ENCODE data around the gene GDF9. TPM values are rescaled to one million over a fixed set of nuclear protein-coding genes. Genes with fewer than 3 reads are reported as not detected.
A peak's percentile ranks its signal among the peaks of the same experiment; 100 is the strongest.

GDF9 gene
- total RNA-seq, 1 donor from 2014 or later: 0.26 TPM

- H3K36me3 ChIP-seq (ENCODE audit: control insufficient read depth, insufficient read depth, low read length): no peaks in the 10 kb centered on the region
- peak; percentile 94 for TF ChIP-seq CTCF (IDR thresholded peaks at IDR 0.05; ENCODE audit: insufficient read depth, low read length, severe bottlenecking)
- peak overlapping the region; percentile 53 for H3K4me3 ChIP-seq (ENCODE audit: low read depth, low read length)
- H3K27me3 ChIP-seq (ENCODE audit: control insufficient read depth, insufficient read depth, low read length): no peaks in the 10 kb centered on the region
- DNase-seq (ENCODE audit: low read depth) (peak; percentile 42), FAIRE-seq (no peak)
Observed at GRCh38 chr5:132829742-132830435, 36.4 kb downstream of the GDF9 start.

- no peak overlapping the region for H3K4me3 ChIP-seq (ENCODE audit: low read depth, low read length)
- DNase-seq (ENCODE audit: low read depth) (no peak), FAIRE-seq (no peak)
- H3K36me3 ChIP-seq (ENCODE audit: control insufficient read depth, insufficient read depth, low read length): no peaks in the 10 kb centered on the region
- TF ChIP-seq CTCF (IDR thresholded peaks at IDR 0.05; ENCODE audit: insufficient read depth, low read length, severe bottlenecking): no peak
- H3K27me3 ChIP-seq (ENCODE audit: control insufficient read depth, insufficient read depth, low read length): no peaks in the 10 kb centered on the region
Observed at GRCh38 chr5:132828846-132829494, 37.3 kb downstream of the GDF9 start.

- FAIRE-seq (no peak), DNase-seq (ENCODE audit: low read depth) (no peak)
- H3K4me3 ChIP-seq (ENCODE audit: low read depth, low read length): no peak overlapping the region
- H3K36me3 ChIP-seq (ENCODE audit: control insufficient read depth, insufficient read depth, low read length): no peaks in the 10 kb centered on the region
- H3K27me3 ChIP-seq (ENCODE audit: control insufficient read depth, insufficient read depth, low read length): no peaks in the 10 kb centered on the region
- no peak for TF ChIP-seq CTCF (IDR thresholded peaks at IDR 0.05; ENCODE audit: insufficient read depth, low read length, severe bottlenecking)
Observed at GRCh38 chr5:132827943-132828673, 38.2 kb downstream of the GDF9 start.

- no peak for FAIRE-seq
- no peaks in the 10 kb centered on the region for H3K27me3 ChIP-seq (ENCODE audit: control insufficient read depth, insufficient read depth, low read length)
- no peak for DNase-seq (ENCODE audit: low read depth)
- H3K36me3 ChIP-seq (ENCODE audit: control insufficient read depth, insufficient read depth, low read length): no peaks in the 10 kb centered on the region
- no peak overlapping the region for H3K4me3 ChIP-seq (ENCODE audit: low read depth, low read length)
- TF ChIP-seq CTCF (IDR thresholded peaks at IDR 0.05; ENCODE audit: insufficient read depth, low read length, severe bottlenecking): no peak
Observed at GRCh38 chr5:132826424-132827082, 39.7 kb downstream of the GDF9 start.

GRCh38 chr5:132825834-132826391 lies 40.4 kb downstream of the GDF9 start:
- FAIRE-seq (no peak), DNase-seq (ENCODE audit: low read depth) (no peak)
- H3K36me3 ChIP-seq (ENCODE audit: control insufficient read depth, insufficient read depth, low read length): no peaks in the 10 kb centered on the region
- no peak for TF ChIP-seq CTCF (IDR thresholded peaks at IDR 0.05; ENCODE audit: insufficient read depth, low read length, severe bottlenecking)
- H3K27me3 ChIP-seq (ENCODE audit: control insufficient read depth, insufficient read depth, low read length): no peaks in the 10 kb centered on the region
- peak overlapping the region; percentile 15 for H3K4me3 ChIP-seq (ENCODE audit: low read depth, low read length)
